ENCODE results near the gene POLR2J. TPM values are rescaled to one million over a fixed set of nuclear protein-coding genes. Genes with fewer than 3 reads are reported as not detected.
"Not testable (repeated sequence)": the region's sequence is repeated elsewhere in the genome, so short reads cannot be mapped to it uniquely, and the experiment has no call there.

The POLR2J gene
- total RNA-seq, 4 donors from 2014 or later: 25.7 to 67.9 (median 51.6) TPM

GRCh38 chr7:102512642-102513221 is 34.0 kb upstream of the POLR2J start:
- H3K36me3 ChIP-seq; H3K4me1 ChIP-seq; H3K27me3 ChIP-seq; H3K9me3 ChIP-seq; in situ Hi-C loops (cut with MboI; ENCODE audit: low sequenced_read_pairs in 4 of 4); intact Hi-C loops (cut with DNase I; ENCODE audit: low total_unique reads): not testable (repeated sequence)
- DNase-seq (peak; percentile 65 to 81), ATAC-seq (peak; percentile 16 to 38)
- H3K4me3 ChIP-seq: peak overlapping the region; percentile 5 to 50 (median 45)
- peak overlapping the region; percentile 83 to 89 (median 86) for H3K27ac ChIP-seq

GRCh38 chr7:102511860-102512522 is 33.3 kb upstream of the POLR2J start:
- H3K36me3 ChIP-seq; H3K4me3 ChIP-seq; DNase-seq; H3K9me3 ChIP-seq; H3K4me1 ChIP-seq; H3K27me3 ChIP-seq; in situ Hi-C loops (cut with MboI; ENCODE audit: low sequenced_read_pairs in 4 of 4); intact Hi-C loops (cut with DNase I; ENCODE audit: low total_unique reads): not testable (repeated sequence)
- peak overlapping the region in 1 of 4 donors; percentile 89 for H3K27ac ChIP-seq
- peak; percentile 22 to 24 for ATAC-seq

GRCh38 chr7:102510575-102510974 is 31.9 kb upstream of the POLR2J start:
- H3K9me3 ChIP-seq; H3K4me1 ChIP-seq; ATAC-seq; in situ Hi-C loops (cut with MboI; ENCODE audit: low sequenced_read_pairs in 4 of 4); H3K27me3 ChIP-seq; intact Hi-C loops (cut with DNase I; ENCODE audit: low total_unique reads); H3K4me3 ChIP-seq; H3K36me3 ChIP-seq: not testable (repeated sequence)
- peak in 1 of 2 donors; percentile 45 for DNase-seq
- peak overlapping the region; percentile 52 to 82 (median 72) for H3K27ac ChIP-seq

GRCh38 chr7:102507410-102508088 is 28.8 kb upstream of the POLR2J start:
- intact Hi-C loops (cut with DNase I; ENCODE audit: low total_unique reads); H3K36me3 ChIP-seq; H3K27me3 ChIP-seq; H3K4me3 ChIP-seq; in situ Hi-C loops (cut with MboI; ENCODE audit: low sequenced_read_pairs in 4 of 4); H3K4me1 ChIP-seq; H3K9me3 ChIP-seq: not testable (repeated sequence)
- peak overlapping the region; percentile 78 to 91 (median 84) for H3K27ac ChIP-seq
- peak; percentile 10 to 22 for ATAC-seq
- DNase-seq: peak in 1 of 2 donors; percentile 35

GRCh38 chr7:102505298-102506185 is 26.8 kb upstream of the POLR2J start:
- peak overlapping the region; percentile 81 to 87 (median 85) for H3K27ac ChIP-seq
- H3K27me3 ChIP-seq; intact Hi-C loops (cut with DNase I; ENCODE audit: low total_unique reads); H3K4me3 ChIP-seq; in situ Hi-C loops (cut with MboI; ENCODE audit: low sequenced_read_pairs in 4 of 4); H3K9me3 ChIP-seq; H3K36me3 ChIP-seq; H3K4me1 ChIP-seq: not testable (repeated sequence)
- DNase-seq: peak in 1 of 2 donors; percentile 40
- ATAC-seq: peak; percentile 57 to 71

GRCh38 chr7:102503141-102503540 is 24.4 kb upstream of the POLR2J start:
- H3K27me3 ChIP-seq; in situ Hi-C loops (cut with MboI; ENCODE audit: low sequenced_read_pairs in 4 of 4); H3K4me3 ChIP-seq; H3K36me3 ChIP-seq; H3K27ac ChIP-seq; H3K9me3 ChIP-seq; intact Hi-C loops (cut with DNase I; ENCODE audit: low total_unique reads); H3K4me1 ChIP-seq; DNase-seq: not testable (repeated sequence)
- peak; percentile 59 to 69 for ATAC-seq

- peak overlapping the region in 2 of 4 donors; percentile 39 to 66 for H3K27ac ChIP-seq
- H3K4me1 ChIP-seq; in situ Hi-C loops (cut with MboI; ENCODE audit: low sequenced_read_pairs in 4 of 4); ATAC-seq; H3K36me3 ChIP-seq; H3K9me3 ChIP-seq; H3K4me3 ChIP-seq; intact Hi-C loops (cut with DNase I; ENCODE audit: low total_unique reads); DNase-seq; H3K27me3 ChIP-seq: not testable (repeated sequence)
These were observed 19.6 kb upstream of the POLR2J start for GRCh38 chr7:102498321-102498720.

- in situ Hi-C loops (cut with MboI; ENCODE audit: low sequenced_read_pairs in 4 of 4); intact Hi-C loops (cut with DNase I; ENCODE audit: low total_unique reads): not testable (repeated sequence)
These were observed 18.6 kb upstream of the POLR2J start for GRCh38 chr7:102497308-102497707.

GRCh38 chr7:102496861-102497260 is 18.1 kb upstream of the POLR2J start:
- H3K9me3 ChIP-seq; H3K27me3 ChIP-seq; H3K4me3 ChIP-seq; H3K4me1 ChIP-seq; H3K36me3 ChIP-seq; in situ Hi-C loops (cut with MboI; ENCODE audit: low sequenced_read_pairs in 4 of 4); intact Hi-C loops (cut with DNase I; ENCODE audit: low total_unique reads); ATAC-seq: not testable (repeated sequence)
- peak overlapping the region; percentile 26 to 60 (median 48) for H3K27ac ChIP-seq
- peak in 1 of 2 donors; percentile 7 for DNase-seq

More at GRCh38 chr7:102497308-102497707, 18.6 kb upstream of the POLR2J start:
- H3K4me1 ChIP-seq, H3K9me3 ChIP-seq, H3K36me3 ChIP-seq, H3K4me3 ChIP-seq, ATAC-seq, H3K27me3 ChIP-seq: not testable (repeated sequence)
- peak in 1 of 2 donors; percentile 12 for DNase-seq
- H3K27ac ChIP-seq: peak overlapping the region in 3 of 4 donors; percentile 55 to 64 (median 60)

- DNase-seq; H3K27ac ChIP-seq; H3K4me1 ChIP-seq; H3K9me3 ChIP-seq; H3K4me3 ChIP-seq; H3K36me3 ChIP-seq; in situ Hi-C loops (cut with MboI; ENCODE audit: low sequenced_read_pairs in 4 of 4); H3K27me3 ChIP-seq; intact Hi-C loops (cut with DNase I; ENCODE audit: low total_unique reads); ATAC-seq: not testable (repeated sequence)
These were observed 15.9 kb upstream of the POLR2J start for GRCh38 chr7:102494473-102495149.

Data from gastrocnemius medialis (tissue), 4 donors.